ENCODE data around the gene AGBL1.

DNA sequence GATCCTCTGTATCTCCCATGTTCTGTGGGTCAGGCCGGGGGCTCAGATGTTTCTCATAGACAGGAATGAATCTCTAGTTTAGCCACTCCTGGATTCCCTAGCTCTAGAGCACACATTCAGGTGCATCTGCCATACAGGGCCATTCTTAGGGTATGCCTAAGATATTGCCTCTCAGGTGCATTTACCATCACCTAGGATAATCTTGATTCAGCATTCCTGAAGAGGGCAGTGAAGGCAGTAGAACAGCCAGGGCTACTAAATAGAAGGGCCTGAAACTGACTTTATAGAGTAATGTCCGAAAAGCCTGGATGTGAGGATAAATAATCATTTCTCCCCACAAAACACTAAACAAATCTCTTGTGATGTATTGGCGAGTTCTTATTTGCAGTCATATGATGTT is 882.0 kb downstream of the AGBL1 start:
- TF ChIP-seq EZH2phosphoT487 (IDR thresholded peaks at IDR 0.05) (no peak), EZH2 (IDR thresholded peaks at IDR 0.05) (no peak)
- TF ChIP-seq, protein P1, sequence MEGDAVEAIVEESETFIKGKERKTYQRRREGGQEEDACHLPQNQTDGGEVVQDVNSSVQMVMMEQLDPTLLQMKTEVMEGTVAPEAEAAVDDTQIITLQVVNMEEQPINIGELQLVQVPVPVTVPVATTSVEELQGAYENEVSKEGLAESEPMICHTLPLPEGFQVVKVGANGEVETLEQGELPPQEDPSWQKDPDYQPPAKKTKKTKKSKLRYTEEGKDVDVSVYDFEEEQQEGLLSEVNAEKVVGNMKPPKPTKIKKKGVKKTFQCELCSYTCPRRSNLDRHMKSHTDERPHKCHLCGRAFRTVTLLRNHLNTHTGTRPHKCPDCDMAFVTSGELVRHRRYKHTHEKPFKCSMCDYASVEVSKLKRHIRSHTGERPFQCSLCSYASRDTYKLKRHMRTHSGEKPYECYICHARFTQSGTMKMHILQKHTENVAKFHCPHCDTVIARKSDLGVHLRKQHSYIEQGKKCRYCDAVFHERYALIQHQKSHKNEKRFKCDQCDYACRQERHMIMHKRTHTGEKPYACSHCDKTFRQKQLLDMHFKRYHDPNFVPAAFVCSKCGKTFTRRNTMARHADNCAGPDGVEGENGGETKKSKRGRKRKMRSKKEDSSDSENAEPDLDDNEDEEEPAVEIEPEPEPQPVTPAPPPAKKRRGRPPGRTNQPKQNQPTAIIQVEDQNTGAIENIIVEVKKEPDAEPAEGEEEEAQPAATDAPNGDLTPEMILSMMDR (IDR thresholded peaks at IDR 0.05): no peak

All from neural progenitor cell (in vitro differentiated cells).